HL-60 (cell line): ENCODE results near the gene TRIM9.

Experiments
- CTCF ChIP-seq: IDR thresholded peaks from one replicate; pipeline ENCODE4 v1.5.1; 2011; ENCODE audit warnings: low read length, control low read depth, inconsistent platforms; ENCODE audit not compliant: insufficient read depth
- POLR2AphosphoS5 ChIP-seq: IDR thresholded peaks from 2 replicates; pipeline ENCODE4 v1.6.1; 2012; ENCODE audit warnings: low read depth
- REST ChIP-seq: IDR thresholded peaks from 2 replicates; pipeline ENCODE4 v1.6.1; 2012; ENCODE audit warnings: low read depth; ENCODE audit not compliant: insufficient replicate concordance
- SPI1 ChIP-seq: IDR thresholded peaks from 2 replicates; pipeline ENCODE4 v1.6.1; 2012; ENCODE audit warnings: low read depth, mild to moderate bottlenecking, borderline replicate concordance

GRCh38 chr14:51081209-51081608 is 13.7 kb downstream of the TRIM9 start:
- no peak for TF ChIP-seq REST
- TF ChIP-seq CTCF: no peak
- no peak for TF ChIP-seq SPI1
- no peak for TF ChIP-seq POLR2AphosphoS5
